DOHH2 (cell line): ENCODE data around the gene KCNN3.

Source experiments
- EZH2phosphoT487 ChIP-seq: fragments of 200-600 bp; sonication (generic); IDR thresholded peaks from 2 replicates; pipeline ENCODE4 v1.6.1; 2017; ENCODE audit warnings: borderline replicate concordance, mild to moderate bottlenecking, antibody characterized with exemption, low read length, moderate library complexity, mixed read lengths
- TF ChIP-seq, protein P1 (sequence below): fragments of 200-600 bp; sonication (generic); IDR thresholded peaks from one replicate; pipeline ENCODE4 v1.5.1; 2014; ENCODE audit warnings: antibody characterized with exemption, mild to moderate bottlenecking, low read depth, low read length; ENCODE audit not compliant: poor library complexity, severe bottlenecking

DNA sequence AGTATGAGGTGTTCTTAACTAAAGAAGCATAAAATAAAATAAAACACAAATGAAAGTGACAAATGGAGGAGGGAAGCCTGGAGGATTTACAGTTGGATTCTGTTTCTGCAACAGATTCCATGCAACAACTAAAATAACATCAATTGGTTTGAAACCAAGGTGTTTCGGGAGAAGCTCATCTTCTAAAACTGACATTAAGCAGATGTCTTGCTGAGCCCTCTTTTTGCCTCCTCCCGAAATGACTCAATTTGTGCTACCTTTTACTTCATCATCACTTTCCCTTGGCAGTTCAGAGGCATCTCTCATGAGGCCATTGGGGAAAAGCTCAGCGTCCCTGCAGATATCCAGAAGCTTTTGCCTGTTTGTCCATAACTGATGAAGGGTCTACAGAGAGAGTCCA is 140.5 kb downstream of the KCNN3 start:
- TF ChIP-seq, protein P1, sequence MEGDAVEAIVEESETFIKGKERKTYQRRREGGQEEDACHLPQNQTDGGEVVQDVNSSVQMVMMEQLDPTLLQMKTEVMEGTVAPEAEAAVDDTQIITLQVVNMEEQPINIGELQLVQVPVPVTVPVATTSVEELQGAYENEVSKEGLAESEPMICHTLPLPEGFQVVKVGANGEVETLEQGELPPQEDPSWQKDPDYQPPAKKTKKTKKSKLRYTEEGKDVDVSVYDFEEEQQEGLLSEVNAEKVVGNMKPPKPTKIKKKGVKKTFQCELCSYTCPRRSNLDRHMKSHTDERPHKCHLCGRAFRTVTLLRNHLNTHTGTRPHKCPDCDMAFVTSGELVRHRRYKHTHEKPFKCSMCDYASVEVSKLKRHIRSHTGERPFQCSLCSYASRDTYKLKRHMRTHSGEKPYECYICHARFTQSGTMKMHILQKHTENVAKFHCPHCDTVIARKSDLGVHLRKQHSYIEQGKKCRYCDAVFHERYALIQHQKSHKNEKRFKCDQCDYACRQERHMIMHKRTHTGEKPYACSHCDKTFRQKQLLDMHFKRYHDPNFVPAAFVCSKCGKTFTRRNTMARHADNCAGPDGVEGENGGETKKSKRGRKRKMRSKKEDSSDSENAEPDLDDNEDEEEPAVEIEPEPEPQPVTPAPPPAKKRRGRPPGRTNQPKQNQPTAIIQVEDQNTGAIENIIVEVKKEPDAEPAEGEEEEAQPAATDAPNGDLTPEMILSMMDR: no peak
- no peak for TF ChIP-seq EZH2phosphoT487
